GM23338 (cell line): ENCODE data around the gene AGER. TPM values are rescaled to one million over a fixed set of nuclear protein-coding genes. Genes with fewer than 3 reads are reported as not detected.

Source experiments
- ATAC-seq: fragments of 200-7000 bp; cut with Tn5 transposase; 3 replicates; pipeline ENCODE4 v1.9.1; 2020
- DNase-seq: peaks from one replicate; pipeline ENCODE4 v3.0.0-alpha.2; 2015; ENCODE audit warnings: low spot score
- H2AFZ ChIP-seq: fragments of 200-600 bp; sonication (generic); 2 replicates; pipeline ENCODE4 v1.8.0; 2016; ENCODE audit warnings: antibody characterized with exemption, mild to moderate bottlenecking, moderate library complexity
- H3F3A ChIP-seq: fragments of 200-600 bp; sonication (generic); replicated peaks from 2 replicates; pipeline ENCODE4 v1.8.0; 2017; ENCODE audit warnings: antibody characterized with exemption, mixed run types, low read depth
- H3K27ac ChIP-seq: fragments of 200-600 bp; sonication (generic); 2 replicates; pipeline ENCODE4 v1.6.1; 2016; ENCODE audit warnings: low read depth
- H3K27me3 ChIP-seq: fragments of 200-600 bp; sonication (generic); 2 replicates; pipeline ENCODE4 v1.8.0; 2016; ENCODE audit warnings: mild to moderate bottlenecking, mixed run types, moderate library complexity; ENCODE audit not compliant: insufficient read depth
- H3K36me3 ChIP-seq: fragments of 200-600 bp; sonication (generic); 2 replicates; pipeline ENCODE4 v1.8.0; 2016; ENCODE audit warnings: mild to moderate bottlenecking; ENCODE audit not compliant: insufficient read depth
- H3K4me1 ChIP-seq: fragments of 200-600 bp; sonication (generic); 2 replicates; pipeline ENCODE4 v1.8.0; 2016; ENCODE audit warnings: mild to moderate bottlenecking, moderate library complexity; ENCODE audit not compliant: insufficient read depth
- H3K4me2 ChIP-seq: fragments of 200-600 bp; sonication (generic); 2 replicates; pipeline ENCODE4 v1.7.1; 2017; ENCODE audit warnings: mixed run types
- H3K4me3 ChIP-seq: fragments of 200-600 bp; sonication (generic); 2 replicates; pipeline ENCODE4 v1.6.1; 2016; ENCODE audit warnings: mixed run types
- H3K79me2 ChIP-seq: fragments of 200-600 bp; sonication (generic); replicated peaks from 2 replicates; pipeline ENCODE4 v1.8.0; 2017; ENCODE audit warnings: mild to moderate bottlenecking; ENCODE audit not compliant: insufficient read depth
- H3K9me2 ChIP-seq: fragments of 200-600 bp; sonication (generic); 2 replicates; pipeline ENCODE4 v1.8.0; 2017; ENCODE audit not compliant: insufficient read depth
- H4K20me1 ChIP-seq: fragments of 200-600 bp; sonication (generic); replicated peaks from 2 replicates; pipeline ENCODE4 v1.8.0; 2017; ENCODE audit warnings: mild to moderate bottlenecking; ENCODE audit not compliant: insufficient read depth
- H3K27ac Mint-ChIP-seq: 2 replicates; pipeline ENCODE4 v1.8.0; 2020; ENCODE audit warnings: inconsistent platforms, mild to moderate bottlenecking, moderate library complexity, mixed read lengths
- H3K27me3 Mint-ChIP-seq: 3 replicates; pipeline ENCODE4 v1.8.0; 2022; ENCODE audit warnings: low read depth, mild to moderate bottlenecking, moderate library complexity, mixed read lengths, inconsistent platforms; ENCODE audit not compliant: insufficient read depth, poor library complexity
- H3K36me3 Mint-ChIP-seq: 3 replicates; pipeline ENCODE4 v1.8.0; 2021; ENCODE audit warnings: low read depth, mild to moderate bottlenecking, inconsistent platforms, moderate library complexity, mixed read lengths
- H3K4me1 Mint-ChIP-seq: 3 replicates; pipeline ENCODE4 v1.8.0; 2020; ENCODE audit warnings: mild to moderate bottlenecking, inconsistent platforms, mixed read lengths
- H3K4me3 Mint-ChIP-seq: 3 replicates; pipeline ENCODE4 v1.8.0; 2021; ENCODE audit warnings: moderate library complexity, mild to moderate bottlenecking, inconsistent platforms, mixed read lengths
- H3K9me3 Mint-ChIP-seq: 3 replicates; pipeline ENCODE4 v1.8.0; 2020; ENCODE audit warnings: moderate library complexity, mild to moderate bottlenecking, inconsistent platforms, mixed read lengths
- CREB1 ChIP-seq: fragments of 250-450 bp; sonication (Bioruptor Pico); IDR thresholded peaks from 2 replicates; pipeline ENCODE4 v1.5.0; 2020; ENCODE audit warnings: low read depth, mild to moderate bottlenecking, moderate library complexity
- ETS1 ChIP-seq: IDR thresholded peaks from 2 replicates; pipeline ENCODE4 v1.6.1; 2016; ENCODE audit warnings: antibody characterized with exemption
- EZH2phosphoT487 ChIP-seq: fragments of 200-600 bp; sonication (generic); IDR thresholded peaks from one replicate; pipeline ENCODE4 v1.8.1; 2018; ENCODE audit warnings: antibody characterized with exemption; ENCODE audit not compliant: unreplicated experiment
- JUNB ChIP-seq: IDR thresholded peaks from one replicate; pipeline ENCODE4 v1.6.1; 2016; ENCODE audit warnings: antibody characterized with exemption; ENCODE audit not compliant: unreplicated experiment
- STAT1 ChIP-seq: IDR thresholded peaks from one replicate; pipeline ENCODE4 v1.6.1; 2016; ENCODE audit warnings: antibody characterized with exemption; ENCODE audit not compliant: unreplicated experiment
- ZNF114 ChIP-seq: fragments of 250-450 bp; sonication (Bioruptor Pico); IDR thresholded peaks from 2 replicates; pipeline ENCODE4 v1.5.0; 2020; ENCODE audit warnings: mild to moderate bottlenecking, moderate library complexity
- ZNF331 ChIP-seq: fragments of 250-450 bp; sonication (Bioruptor Pico); IDR thresholded peaks from 2 replicates; pipeline ENCODE4 v1.5.0; 2020; ENCODE audit warnings: low read depth, mild to moderate bottlenecking, moderate library complexity
- polyA plus RNA-seq: library from polyadenylated mRNA; unstranded; fragments of >200 nt; fragmentation: Nextera tagmentation; extraction: Ambion mirVana; gene quantifications from 2 replicates; pipeline ENCODE4 v1.2.1, GENCODE V29; 2016
- total RNA-seq: library from RNA; depleted of rRNA; stranded (reverse); fragments of >200 nt; shearing (Covaris generic); gene quantifications from 2 replicates; pipeline ENCODE4 v1.2.3, GENCODE V29; 2014
- TF ChIP-seq, protein P1 (sequence below), 2 experiments: fragments of 200-600 bp in 1 of 2; sonication (generic) in 1 of 2; conservative IDR thresholded peaks; 2 replicates each; pipeline versions ENCODE4 v1.5.1 to v1.6.1; 2016 to 2017; ENCODE audit warnings: antibody characterized with exemption in 2 of 2, low read depth in 2 of 2, mild to moderate bottlenecking in 2 of 2, moderate library complexity in 1 of 2

The AGER gene
- total and polyA plus RNA-seq, 2 experiments from 2014 or later = 2.3 to 3.4 TPM

DNA sequence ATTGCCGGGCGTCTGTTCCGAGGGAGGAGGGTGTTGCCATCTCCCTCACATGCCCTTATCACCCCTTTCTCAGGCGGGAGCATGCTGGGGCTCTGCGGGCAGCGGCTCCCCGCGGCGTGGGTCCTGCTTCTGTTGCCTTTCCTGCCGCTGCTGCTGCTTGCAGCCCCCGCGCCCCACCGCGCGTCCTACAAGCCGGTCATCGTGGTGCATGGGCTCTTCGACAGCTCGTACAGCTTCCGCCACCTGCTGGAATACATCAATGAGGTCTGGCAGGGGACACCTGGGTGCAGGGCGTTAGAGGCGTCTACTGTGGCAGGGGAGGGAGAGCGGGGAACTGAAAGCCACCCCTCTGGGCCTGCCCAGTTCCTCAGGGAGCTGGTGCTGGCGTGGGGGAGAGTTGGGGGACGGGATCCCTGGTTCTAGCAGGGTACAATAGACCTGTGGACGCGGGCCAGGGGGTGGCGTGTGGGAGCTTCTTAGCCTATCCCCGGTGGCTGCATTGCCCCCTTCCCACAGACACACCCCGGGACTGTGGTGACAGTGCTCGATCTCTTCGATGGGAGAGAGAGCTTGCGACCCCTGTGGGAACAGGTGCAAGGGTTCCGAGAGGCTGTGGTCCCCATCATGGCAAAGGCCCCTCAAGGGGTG, 29.4 kb downstream of the AGER start:
- no peaks in the 10 kb centered on the region for H3K9me2 ChIP-seq
- Mint-ChIP-seq H3K9me3 (no peaks in the 10 kb centered on the region; the same call in 1 of the 3 replicates), H3K4me1 (peaks cover 39% of the 10 kb centered on the region), H3K27me3 (peaks cover 38% of the 10 kb centered on the region), H3K27ac (peak overlapping the region; percentile 96), H3K36me3 (peaks cover 33% of the 10 kb centered on the region), H3K4me3 (peak overlapping the region; percentile 94)
- peaks cover 36% of the 10 kb centered on the region for H3K27me3 ChIP-seq
- H2AFZ ChIP-seq = peak overlapping the region; percentile 100
- TF ChIP-seq EZH2phosphoT487 = no peak
- TF ChIP-seq, protein P1, sequence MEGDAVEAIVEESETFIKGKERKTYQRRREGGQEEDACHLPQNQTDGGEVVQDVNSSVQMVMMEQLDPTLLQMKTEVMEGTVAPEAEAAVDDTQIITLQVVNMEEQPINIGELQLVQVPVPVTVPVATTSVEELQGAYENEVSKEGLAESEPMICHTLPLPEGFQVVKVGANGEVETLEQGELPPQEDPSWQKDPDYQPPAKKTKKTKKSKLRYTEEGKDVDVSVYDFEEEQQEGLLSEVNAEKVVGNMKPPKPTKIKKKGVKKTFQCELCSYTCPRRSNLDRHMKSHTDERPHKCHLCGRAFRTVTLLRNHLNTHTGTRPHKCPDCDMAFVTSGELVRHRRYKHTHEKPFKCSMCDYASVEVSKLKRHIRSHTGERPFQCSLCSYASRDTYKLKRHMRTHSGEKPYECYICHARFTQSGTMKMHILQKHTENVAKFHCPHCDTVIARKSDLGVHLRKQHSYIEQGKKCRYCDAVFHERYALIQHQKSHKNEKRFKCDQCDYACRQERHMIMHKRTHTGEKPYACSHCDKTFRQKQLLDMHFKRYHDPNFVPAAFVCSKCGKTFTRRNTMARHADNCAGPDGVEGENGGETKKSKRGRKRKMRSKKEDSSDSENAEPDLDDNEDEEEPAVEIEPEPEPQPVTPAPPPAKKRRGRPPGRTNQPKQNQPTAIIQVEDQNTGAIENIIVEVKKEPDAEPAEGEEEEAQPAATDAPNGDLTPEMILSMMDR (conservative IDR thresholded peaks at IDR 0.05; ENCODE audit: low read depth in 2 of 2) = peak; percentile 58 to 84
- H3K4me2 ChIP-seq = peak overlapping the region; percentile 100
- peak overlapping the region; percentile 100 for H3K4me3 ChIP-seq
- H3K4me1 ChIP-seq = peaks cover 25% of the 10 kb centered on the region
- 0 out of 2 replicates have a peak overlapping the region, but pooled peaks have one; percentile 79 for H3K27ac ChIP-seq
- DNase-seq = peak; percentile 91
- H4K20me1 ChIP-seq = 0 out of 2 replicates have a peak, but pooled peaks cover 8% of the 10 kb centered on the region
- peaks cover 9% of the 10 kb centered on the region for H3F3A ChIP-seq
- no peaks in the 10 kb centered on the region for H3K79me2 ChIP-seq
- peaks cover 12% of the 10 kb centered on the region for H3K36me3 ChIP-seq
- ATAC-seq = peak; percentile 55

GRCh38 chr6:32153564-32154513, 30.2 kb downstream of the AGER start, which contains the start of gene PPT2:
Gene PPT2, plus strand, starts transcription at chr6:32154141. Its CDS starts 454 bp downstream, at chr6:32154595.
- peak within 1 kb of the TSS; percentile 100 for H3K4me3 ChIP-seq
- H3F3A ChIP-seq = peaks cover 9% of the 10 kb centered on the region
- H3K4me2 ChIP-seq = peak within 1 kb of the TSS; percentile 100
- peak within 1 kb of the TSS; percentile 96 for H3K27ac Mint-ChIP-seq
- peaks cover 43% of the 10 kb centered on the region for H3K27me3 Mint-ChIP-seq
- peak within 1 kb of the TSS; percentile 94 for H3K4me3 Mint-ChIP-seq
- H3K27me3 ChIP-seq = peaks cover 44% of the 10 kb centered on the region
- H3K36me3 Mint-ChIP-seq = peaks cover 26% of the 10 kb centered on the region
- ATAC-seq = peak; percentile 41
- H3K4me1 Mint-ChIP-seq = peaks cover 42% of the 10 kb centered on the region
- no peaks in the 10 kb centered on the region; the same call in 1 of the 3 replicates for H3K9me3 Mint-ChIP-seq
- H3K36me3 ChIP-seq = peaks cover 10% of the 10 kb centered on the region
- peaks cover 28% of the 10 kb centered on the region for H3K4me1 ChIP-seq
- no peaks in the 10 kb centered on the region for H3K79me2 ChIP-seq
- peak; percentile 96 for DNase-seq
- H3K27ac ChIP-seq = peak within 1 kb of the TSS; percentile 79
- H4K20me1 ChIP-seq = 0 out of 2 replicates have a peak, but pooled peaks cover 8% of the 10 kb centered on the region
- H2AFZ ChIP-seq = peak within 1 kb of the TSS; percentile 100
- no peaks in the 10 kb centered on the region for H3K9me2 ChIP-seq
- TF ChIP-seq STAT1 (no peak), JUNB (no peak), ZNF114 (CRISPR knock-in tag) (no peak), EZH2phosphoT487 (no peak), ZNF331 (CRISPR knock-in tag) (0 out of 2 replicates have a peak, but pooled peaks have one; percentile 6), ETS1 (0 out of 2 replicates have a peak, but pooled peaks have one; percentile 55), CREB1 (CRISPR knock-in tag) (peak; percentile 97)
- TF ChIP-seq, protein P1 (conservative IDR thresholded peaks at IDR 0.05; ENCODE audit: low read depth in 2 of 2) = peak in 1 of 2 experiments; percentile 9; a peak in 1 of 4 replicates
